HG02623 (cell line): ENCODE measurements around the gene RANBP9.

Experiments used
- ATAC-seq: cut with Tn5 transposase; IDR thresholded peaks from one replicate; pipeline ENCODE4 v1.9.1; 2021; ENCODE audit warnings: moderate library complexity; ENCODE audit not compliant: unreplicated experiment

RANBP9 gene

DNA sequence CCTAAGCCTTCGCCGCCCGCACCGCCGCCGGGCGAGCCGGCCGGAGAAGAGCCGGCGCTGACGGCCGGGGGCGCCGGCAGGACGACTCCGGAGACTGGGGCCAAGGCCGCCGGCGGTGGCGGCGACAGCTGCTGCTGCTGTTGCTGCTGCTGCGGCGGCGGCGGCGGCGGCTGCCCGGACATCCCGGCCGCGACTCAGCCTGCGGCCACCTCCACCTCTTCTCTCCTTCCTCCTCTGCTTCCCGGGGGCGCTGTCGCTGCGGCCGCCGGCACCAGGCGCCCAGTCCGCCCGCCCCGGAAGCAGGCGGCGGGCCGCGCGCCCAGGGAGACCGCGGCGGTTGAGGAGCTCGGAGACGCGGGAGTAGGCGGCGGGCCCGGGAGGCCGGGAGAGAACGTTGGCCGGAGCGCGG is 307 bp downstream of the RANBP9 start:
- ATAC-seq = peak; percentile 45

DNA sequence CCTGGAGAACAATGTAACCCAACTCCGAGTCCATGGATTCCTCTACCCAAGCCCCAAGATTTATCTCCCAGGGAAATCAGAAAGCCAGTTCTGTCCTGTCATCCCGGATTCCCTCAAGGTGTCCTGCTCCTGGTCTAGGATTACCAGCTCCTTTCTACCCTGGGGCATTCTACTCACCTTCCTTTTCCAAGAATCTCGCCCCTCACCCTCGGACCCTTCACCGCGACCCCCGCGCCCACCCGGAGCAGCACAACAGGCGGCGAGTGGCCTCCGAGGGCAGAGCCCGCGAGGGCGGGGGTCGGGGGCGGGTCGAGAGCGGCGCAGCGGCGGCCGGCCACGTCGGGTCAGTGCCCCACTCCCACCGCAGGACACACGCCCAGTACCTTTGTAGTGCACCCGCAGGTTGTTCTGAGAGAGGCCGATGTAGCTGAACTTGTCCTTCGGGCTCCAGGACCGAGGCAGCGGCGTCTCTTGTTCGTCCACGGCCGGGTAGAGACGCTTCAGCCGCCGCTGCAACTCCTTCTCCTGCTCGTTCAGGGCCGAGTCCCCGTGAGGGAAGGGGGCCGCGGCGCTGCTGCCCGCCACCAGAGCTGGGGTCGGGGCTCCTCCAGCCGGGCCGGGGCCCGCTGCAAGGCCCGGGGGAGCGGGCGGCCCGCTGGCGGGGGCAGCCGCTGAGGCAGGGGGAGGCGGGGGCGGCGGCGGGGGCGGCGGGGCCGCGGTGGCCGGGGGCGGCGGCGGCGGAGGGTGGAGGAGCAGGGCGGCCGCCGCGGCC is 897 bp downstream of the RANBP9 start:
- peak; percentile 13 for ATAC-seq

DNA sequence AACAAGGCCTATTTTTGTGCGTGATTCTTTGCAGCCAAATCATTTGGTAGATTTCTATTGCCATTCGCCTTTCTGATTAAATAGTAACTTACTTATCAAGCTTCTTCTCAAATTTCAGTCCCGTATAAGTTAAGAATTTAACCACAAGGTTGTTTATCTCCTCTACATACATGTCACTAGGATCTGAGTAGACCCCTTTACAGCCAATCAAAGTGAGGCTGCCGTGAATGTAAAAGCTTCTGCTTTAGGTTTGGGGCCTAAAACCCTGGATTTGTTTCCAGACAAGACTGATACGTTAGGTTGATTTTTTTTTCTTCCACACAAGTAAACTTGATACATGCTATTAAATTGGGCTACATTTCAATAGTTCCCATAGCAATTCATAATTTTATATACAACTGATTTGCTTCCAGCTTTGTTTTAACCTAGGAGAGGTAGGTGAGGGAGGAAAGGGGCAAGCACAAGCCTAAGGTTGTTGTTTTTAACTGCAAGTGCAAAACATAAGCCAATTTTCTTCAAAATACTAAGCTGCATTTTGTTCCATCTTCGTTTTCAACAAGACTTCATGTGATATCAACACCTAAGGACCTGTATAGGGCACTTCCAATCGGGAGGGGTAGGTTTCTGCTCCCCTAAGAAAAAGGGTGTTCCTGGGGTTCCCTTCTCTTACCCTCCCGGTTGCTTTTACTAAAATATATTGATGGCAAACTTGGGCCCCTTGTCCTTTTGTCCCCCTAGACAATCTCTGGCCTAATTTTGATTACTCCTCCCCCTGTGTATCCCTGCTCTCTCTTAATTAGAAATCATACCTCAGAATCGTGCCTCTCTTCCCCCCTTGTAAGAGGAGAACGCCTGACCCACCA is 1.7 kb downstream of the RANBP9 start:
- ATAC-seq = no peak

DNA sequence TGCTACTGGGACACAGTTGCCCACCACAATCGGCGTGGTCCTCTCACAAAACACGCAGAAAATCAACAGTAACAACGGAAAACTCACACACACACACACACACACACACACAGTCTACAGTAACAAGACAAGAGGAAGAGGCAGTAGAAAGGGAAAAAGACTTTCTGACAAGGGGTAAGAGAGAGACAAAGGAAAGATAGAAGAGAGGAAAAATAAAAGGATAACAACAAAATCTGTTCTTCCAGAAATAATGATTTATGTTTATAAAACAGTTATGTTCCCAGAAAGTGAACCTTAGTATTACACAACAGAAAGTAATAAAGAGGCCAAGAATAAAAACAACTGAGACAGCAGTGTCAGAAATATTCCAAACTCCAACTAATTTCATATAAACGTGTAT is 2.9 kb downstream of the RANBP9 start:
- ATAC-seq = no peak

DNA sequence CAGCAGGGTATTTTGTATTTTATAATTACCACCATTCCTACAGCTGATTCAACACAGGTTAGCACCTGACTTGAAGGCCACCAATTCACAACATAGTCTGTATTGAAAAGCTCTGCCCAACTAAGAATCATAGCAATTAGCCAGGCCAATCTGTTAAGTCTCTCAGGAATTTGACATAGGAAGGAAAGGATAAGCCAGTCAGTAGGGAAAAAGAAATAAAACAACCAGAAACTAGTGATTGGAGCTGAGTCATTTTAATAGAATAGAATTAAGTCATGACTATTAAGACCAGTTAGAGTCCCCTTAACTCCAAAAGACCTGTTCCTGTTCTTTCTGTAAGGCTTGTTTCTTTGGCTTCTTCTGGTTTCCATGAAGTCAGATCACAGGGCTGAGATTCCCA is 8.1 kb downstream of the RANBP9 start:
- no peak for ATAC-seq

DNA sequence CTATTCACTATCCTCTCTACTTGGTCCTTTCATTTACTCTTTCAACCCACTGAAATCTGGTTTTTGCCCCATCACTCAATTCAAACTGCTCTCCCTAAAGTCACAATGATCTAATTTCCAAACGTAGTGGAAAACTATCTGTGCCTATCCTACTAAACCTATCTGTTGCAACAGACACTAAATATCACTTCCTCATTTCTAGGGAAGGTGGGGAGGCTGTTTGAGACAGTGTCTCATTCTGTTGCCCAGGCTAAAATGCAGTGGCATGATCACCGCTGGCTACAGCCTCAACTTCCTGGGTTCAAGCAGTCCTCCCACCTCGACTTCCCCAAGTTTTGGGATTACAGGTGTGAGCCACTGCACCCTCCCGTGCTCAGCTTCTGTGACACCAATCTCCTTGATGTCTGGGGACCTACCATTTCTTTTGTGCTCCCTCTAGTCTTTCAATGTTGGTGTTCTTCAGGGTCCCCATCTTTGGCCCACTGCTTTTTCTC is 8.8 kb downstream of the RANBP9 start:
- ATAC-seq = no peak

DNA sequence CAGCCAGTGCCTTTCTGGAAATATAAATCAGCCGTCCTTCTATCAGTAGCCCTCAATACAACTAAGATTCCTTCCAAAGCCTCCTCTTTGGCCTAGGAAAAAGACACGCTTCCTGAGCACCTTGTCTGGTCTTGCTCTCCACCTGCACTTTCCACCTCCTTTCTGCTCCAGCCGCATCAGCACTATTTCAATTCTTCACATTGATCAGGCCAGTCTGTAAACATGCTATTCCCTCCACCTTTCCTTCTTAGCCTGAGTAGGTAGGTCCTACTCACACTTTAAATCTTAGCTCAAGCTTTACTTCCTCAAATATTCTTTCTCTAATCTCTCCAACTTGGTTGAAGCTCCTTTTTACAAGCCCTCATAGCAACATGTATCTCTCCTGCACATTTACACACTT is 11.4 kb downstream of the RANBP9 start:
- no peak for ATAC-seq

DNA sequence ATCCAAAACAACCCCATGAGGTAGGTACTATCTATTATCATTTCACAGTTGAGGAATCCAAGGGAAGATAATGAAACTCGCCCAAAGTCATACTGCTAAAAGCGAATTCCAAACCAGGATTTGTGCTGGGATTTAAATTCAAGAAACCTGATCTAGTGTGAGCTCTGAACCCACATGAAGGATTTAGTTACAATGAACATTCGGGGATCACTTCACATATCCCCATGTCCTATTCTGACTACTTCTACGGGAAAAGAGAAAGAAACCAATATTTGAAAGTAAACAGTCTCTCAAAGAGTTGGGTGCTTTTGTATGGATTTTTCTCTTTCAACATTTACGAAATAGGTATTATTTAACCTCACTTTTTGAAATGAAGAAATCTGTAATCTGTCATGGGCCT is 12.9 kb downstream of the RANBP9 start:
- no peak for ATAC-seq

DNA sequence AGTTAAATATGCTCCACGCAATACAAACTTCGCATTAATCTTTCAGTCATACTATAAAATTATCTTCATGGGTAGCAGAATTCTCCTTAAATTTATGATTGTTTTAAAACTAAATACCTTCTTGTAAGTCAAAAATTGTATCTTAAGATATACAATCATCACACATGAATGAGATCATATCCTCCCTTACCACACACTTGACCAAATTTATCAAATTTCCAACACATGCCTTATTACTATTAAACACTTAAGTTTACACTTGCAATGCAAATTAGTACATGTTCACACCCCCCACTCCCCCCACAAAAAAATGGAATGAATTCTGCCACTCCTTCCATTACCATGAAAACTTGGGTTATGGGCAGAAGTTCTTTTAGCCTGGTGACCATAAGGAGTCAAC is 13.8 kb downstream of the RANBP9 start:
- no peak for ATAC-seq

DNA sequence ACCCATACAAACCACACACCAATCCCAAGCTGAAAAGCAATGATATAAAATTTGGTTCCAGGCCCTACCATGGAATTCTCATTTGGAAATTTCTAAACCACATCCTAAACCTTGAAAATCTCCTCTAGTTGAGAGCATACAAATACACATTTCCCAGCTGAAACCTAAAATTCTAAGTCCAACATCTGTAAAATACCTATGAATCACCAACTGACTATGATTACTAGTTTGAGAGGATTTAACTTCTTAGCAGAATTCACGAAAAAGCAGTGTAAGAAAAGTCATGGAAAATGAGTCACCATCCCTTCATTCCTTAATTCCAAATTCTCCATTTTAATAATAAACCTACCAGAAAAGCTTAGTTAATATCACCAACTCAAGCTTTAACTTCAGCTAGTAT is 15.4 kb downstream of the RANBP9 start:
- ATAC-seq = no peak

DNA sequence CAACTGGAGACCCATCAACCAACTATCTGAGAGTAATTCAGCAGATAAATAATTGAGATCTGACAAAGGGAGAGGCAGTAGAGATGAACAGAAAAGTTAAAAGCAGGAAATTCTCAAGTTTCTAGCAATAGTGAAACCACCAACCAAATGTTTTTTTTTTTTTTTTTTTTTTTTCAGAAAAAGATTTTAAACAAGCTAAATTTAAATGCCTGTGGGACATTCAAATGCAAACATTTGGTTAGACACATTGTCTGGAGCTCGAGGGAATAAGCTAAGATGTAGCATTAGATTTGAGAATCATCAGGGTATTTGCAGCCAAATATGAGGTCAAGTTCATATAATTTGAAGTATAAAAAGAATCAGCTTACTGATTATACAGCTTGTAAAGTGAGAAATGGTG is 16.4 kb downstream of the RANBP9 start:
- ATAC-seq = no peak

DNA sequence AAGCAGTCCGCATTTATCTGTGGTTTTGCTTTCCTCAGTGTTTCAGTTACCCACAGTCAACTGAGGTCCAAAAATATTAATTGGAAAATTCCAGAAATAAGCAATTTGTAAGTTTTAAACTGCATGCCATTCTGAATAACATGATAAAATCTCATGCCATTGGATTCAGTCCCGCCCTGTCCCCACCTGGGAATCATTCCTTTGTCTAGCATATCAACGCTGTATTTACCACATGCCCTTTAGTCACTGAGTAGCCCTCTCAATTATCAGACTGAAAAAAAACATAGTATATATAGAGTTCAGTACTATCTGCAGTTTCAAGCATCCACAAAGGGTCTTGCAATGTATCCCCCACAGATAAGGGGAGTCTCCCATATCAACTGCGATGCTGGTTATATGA is 17.1 kb downstream of the RANBP9 start:
- no peak for ATAC-seq

DNA sequence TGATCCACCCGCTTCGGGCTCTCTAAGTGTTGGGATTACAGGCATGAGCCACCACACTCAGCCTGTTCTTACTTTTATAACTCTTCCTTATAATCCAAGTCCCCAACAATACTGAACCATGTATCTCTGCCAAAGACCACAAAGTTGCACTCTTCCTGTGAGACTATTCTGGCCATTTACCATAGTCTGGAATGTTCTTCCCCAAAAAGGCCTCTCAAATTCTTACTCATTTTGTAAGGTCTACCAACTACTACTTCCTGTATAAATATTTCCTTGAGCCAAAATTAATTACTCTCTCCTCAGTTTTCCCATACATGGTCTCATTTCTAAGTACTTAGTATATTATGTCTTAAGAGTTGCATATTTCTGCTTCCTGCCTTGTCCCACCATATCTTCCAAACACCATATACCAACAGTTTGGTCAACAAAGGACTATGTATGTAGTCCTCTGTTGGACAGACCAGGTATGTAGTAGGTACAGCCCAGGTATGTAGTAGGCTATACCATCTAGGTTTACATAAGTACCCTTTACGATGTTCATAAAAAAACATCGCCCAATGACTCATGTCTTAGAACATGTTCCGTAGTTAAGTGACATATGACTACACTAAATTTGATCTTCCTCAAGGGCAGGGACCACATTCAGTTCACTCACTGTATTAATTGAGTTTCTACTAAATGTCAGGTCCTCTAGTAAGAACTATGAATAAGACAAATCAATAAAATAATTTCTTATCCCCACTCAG is 22.0 kb downstream of the RANBP9 start:
- no peak for ATAC-seq

DNA sequence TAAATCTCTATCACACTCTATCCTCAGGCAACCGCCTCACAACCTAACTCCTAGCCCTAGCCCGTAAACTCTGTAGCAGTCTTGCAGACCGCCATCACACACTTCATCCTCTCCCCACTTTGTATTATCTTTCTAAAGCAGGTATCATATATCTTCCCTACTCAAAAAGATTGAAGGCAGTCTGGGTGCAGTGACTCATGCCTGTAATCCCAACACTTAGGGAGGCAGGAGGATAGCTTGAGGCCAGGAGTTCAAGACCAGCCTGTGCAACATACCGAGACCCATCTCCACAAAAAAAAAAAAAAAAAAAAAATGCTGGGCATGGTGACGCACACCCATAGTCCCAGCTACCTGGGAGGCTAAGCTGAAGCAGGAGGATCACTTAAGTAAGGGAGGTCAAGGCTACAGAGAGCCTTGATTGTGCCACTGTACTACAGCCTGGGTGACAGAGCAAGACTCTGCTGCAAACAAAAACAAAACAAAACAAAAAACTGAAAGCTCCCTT is 22.9 kb downstream of the RANBP9 start:
- ATAC-seq = no peak

DNA sequence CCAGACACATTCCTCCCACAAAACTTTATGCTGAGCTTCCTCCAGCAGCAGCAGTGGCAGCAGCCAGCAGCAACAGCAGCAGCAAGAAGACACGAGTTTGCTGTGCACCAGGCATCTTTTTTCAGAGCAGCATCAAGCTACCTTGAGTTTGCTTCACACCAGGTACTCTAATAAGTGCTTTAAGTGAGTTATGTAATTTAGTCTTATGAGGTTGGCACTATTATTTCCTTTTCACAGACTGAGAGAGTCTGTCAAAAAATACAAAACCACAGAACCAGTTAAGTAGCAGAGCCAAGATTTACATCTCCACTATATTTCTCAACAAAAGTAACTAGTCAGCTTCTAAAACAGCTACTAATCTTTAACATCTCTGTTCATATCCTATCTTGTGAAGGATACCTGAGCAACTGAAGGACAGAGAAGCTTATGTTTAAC is 23.7 kb downstream of the RANBP9 start:
- ATAC-seq = no peak

DNA sequence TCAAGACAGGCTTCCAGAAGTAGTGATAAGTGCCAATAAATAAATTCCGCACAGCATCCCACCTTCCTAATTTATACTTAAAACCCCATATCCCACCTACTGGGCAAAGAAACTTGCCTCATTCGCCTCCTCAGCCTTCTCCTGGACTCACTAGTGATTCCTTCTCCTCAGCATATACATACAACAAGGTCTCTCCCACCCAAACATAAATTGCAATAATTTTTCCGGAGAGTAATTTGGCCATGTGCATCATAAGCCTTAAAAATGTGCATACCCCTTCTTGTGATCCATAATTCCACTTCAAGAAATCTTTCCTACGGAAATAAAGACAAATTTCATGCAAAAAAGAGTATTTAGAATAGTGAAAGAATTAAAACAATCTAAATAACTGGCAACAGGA is 26.8 kb downstream of the RANBP9 start:
- no peak for ATAC-seq

DNA sequence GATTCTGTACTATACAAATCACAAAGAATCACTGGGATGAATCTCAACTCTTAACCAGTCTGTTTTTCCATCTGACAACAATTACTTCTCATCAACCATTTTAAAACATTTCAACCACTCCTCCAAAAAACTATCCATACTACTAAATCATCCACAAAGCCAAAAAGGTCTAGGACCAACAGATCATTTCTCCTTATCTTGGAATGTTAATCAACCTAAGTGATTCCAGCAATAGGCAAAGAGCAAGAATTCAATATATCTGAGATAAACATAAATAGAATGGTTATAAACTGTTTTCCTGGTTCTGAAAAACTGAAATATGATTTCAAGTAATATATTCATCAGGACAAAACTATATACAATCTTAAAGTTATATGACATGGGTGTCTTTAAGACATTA is 28.6 kb downstream of the RANBP9 start:
- ATAC-seq = no peak

DNA sequence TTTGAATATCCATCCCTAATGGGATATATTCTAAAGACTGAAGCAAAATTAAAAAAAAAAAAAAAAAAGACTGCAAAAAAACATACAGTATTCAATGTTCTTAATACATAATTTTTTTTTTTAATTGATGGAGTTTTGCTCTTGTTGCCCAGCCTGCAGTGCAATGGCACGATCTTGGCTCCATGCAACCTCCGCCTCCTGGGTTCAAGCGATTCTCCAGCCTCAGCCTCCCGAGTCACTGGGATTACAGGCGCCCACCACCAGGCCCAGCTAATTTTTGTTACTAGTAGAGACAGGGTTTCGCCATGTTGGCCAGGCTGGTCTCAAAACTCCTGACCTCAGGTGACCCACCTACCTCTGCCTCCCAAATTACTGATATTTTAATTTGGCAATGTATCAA is 29.3 kb downstream of the RANBP9 start:
- ATAC-seq = no peak

DNA sequence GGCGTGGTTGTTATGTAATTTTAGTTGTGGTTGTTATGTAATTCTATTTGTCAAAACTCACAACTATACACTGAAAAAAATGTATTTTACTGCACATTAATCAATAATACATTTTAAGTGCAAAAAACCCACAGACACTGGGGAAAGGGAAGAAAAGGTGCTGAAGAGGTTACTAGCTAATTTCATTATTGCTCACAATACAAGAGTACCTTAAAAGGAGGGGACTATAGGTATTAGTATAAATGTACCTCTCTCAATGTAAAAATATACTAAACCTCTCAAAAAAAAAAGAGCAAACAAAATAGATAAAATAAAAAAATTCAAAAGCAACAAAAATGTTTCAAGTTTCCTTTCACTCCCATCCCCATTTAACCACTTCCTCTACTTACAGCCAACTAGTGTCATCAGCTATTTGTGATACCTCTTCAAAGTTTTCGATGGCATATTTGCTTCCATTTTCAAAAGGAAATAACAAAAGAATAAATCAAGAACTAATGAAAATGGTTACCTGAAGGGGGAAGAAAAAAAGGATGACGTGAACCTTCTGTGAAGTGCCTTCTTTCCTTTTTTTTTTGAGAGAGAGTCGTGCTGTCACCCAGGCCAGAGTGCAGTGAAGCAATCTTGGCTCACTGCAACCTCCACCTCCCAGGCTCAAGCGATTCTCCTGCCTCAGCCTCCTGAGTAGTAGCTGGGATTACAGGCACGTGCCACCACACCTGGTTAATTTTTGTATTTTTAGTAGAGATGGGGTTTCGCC is 30.2 kb downstream of the RANBP9 start:
- ATAC-seq = no peak

DNA sequence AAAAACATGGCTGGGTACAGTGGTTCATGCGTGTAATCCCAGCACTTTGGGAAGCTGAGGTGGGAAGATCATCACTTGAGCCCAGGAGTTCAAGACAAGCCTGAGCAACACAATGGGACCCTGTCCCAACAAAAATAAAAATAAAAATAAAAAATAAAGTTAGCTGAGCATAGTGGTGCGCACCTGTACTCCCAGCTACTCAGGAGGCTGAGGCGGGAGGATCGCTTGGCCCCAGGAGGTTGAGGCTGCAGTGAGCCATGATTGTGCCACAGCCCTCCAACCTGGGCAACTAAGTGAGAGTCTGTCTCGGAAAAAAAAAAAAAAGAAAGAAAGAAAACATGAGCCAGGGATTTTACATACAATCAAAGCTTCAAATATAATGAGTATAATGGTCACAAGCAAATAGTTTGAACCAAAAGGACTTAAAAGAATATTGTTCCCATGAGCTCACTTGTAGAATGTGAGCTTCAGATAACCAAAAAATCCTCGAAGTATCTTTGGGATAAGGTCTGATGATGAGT is 31.1 kb downstream of the RANBP9 start:
- no peak for ATAC-seq
